Jurkat, Clone E6-1 (cell line): ENCODE results near the gene ANKRD52. TPM values are rescaled to one million over a fixed set of nuclear protein-coding genes. Genes with fewer than 3 reads are reported as not detected.
"Not testable (repeated sequence)": the region's sequence is repeated elsewhere in the genome, so short reads cannot be mapped to it uniquely, and the experiment has no call there.

Experiments used
- DNase-seq: peaks from one replicate; pipeline ENCODE4 v3.0.0-alpha.2; 2011; ENCODE audit warnings: low read depth, low spot score
- H3K4me3 ChIP-seq: 2 replicates; pipeline ENCODE4 v1.5.1; 2011; ENCODE audit warnings: mild to moderate bottlenecking, low read length, control low read depth, moderate library complexity
- polyA plus RNA-seq: library from polyadenylated mRNA; unstranded; fragments of >200 nt; gene quantifications from one replicate; pipeline ENCODE4 v1.2.1, GENCODE V29; 2012; ENCODE audit warnings: missing spikeins; ENCODE audit not compliant: insufficient read length, insufficient read depth

The ANKRD52 gene
- polyA plus RNA-seq: 26.4 TPM

GRCh38 chr12:56258068-56258819 is at the start of gene ANKRD52:
Gene ANKRD52, minus strand, starts transcription at chr12:56258384. Its CDS starts 115 bp downstream, at chr12:56258269.
- DNase-seq: peak; percentile 52
- peak within 1 kb of the TSS; percentile 80 for H3K4me3 ChIP-seq

DNA sequence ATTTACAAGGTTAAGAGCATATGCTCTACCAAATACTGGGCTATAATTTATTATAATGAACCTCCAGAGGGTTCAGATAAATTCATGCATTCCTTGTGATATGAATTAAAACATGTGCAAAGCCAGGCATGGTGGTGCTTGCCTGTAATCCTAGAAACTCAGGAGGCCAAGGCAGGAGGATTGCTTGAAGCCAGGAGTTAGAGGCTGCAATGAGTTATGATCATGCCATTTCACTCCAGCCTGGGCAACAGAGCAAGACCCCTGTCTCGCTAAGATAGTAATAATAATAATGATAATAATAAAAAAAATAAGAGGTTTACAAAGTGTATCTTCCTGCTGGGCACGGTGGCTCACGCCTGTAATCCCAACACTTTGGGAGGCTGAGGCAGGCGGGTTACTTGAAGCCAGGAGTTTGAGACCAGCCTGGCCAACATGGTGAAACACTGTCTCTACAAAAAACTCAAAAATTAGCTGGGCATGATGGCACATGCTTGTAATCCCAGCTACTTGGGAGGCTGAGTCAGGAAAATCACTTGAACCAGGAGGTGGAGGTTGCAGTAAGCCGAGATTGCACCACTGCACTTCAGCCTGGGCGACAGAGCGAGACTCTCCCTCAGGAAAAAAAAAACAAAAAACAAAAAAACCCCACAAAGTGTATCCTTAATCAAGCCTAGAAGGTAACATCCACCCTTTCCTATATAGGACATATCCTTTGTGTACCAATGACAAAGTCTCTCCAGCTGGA is 49.2 kb upstream of the ANKRD52 start:
- H3K4me3 ChIP-seq: no peak overlapping the region
- DNase-seq: no peak

GRCh38 chr12:56304872-56305590 is 46.8 kb upstream of the ANKRD52 start:
- DNase-seq: no peak
- no peak overlapping the region for H3K4me3 ChIP-seq

GRCh38 chr12:56304276-56304675 is 46.1 kb upstream of the ANKRD52 start:
- no peak overlapping the region for H3K4me3 ChIP-seq

GRCh38 chr12:56300644-56301464 is 42.7 kb upstream of the ANKRD52 start:
- DNase-seq: no peak

More at GRCh38 chr12:56304276-56304675, 46.1 kb upstream of the ANKRD52 start:
- DNase-seq: no peak

DNA sequence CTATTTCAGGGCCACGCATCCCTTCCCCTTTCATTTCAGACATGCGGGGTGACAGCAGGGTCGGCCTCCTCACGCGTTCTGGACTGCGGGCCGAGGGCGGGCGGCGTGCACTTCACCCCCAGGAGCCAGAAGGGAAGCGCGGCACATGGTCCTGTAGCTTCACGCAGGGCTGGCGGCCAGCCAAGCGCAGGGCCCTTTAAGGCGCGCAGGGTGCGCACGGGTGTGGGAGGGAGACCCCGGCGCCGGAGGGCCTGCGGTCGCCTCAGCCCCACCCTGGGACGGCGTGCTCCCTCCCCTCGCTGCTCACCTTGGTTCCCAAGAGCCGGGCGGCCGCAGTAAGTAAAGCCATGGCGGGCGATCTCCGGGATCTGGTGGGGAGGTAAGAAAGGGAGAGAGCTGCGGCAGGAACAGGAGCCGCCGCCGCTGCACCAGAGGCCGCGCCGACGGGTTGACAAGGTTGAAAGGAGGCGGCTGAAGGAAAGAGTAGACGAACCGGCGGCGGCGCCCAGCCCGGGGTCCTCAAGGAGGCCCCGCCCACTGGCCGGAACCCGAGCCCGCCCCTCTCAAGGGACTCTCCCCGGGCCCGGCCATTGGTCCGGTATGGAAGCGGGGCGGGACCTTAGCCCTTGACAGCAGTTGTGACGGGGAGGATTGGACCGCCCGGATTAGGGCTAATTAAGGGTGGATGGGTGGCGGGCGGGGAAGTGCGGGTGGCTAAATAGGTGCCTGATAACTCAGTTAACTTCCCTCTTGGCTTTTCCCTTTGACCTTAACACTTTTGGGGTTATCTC is 41.9 kb upstream of the ANKRD52 start, which contains the start of gene CS:
TSS of gene CS (minus strand) at position 478 of the 791 bp plus-strand sequence. CDS start at position 349, 129 bp downstream.
- H3K4me3 ChIP-seq: peak within 1 kb of the TSS; percentile 99
- DNase-seq: peak; percentile 97

More at GRCh38 chr12:56300644-56301464, 42.7 kb upstream of the ANKRD52 start:
- peak overlapping the region; percentile 99 for H3K4me3 ChIP-seq

DNA sequence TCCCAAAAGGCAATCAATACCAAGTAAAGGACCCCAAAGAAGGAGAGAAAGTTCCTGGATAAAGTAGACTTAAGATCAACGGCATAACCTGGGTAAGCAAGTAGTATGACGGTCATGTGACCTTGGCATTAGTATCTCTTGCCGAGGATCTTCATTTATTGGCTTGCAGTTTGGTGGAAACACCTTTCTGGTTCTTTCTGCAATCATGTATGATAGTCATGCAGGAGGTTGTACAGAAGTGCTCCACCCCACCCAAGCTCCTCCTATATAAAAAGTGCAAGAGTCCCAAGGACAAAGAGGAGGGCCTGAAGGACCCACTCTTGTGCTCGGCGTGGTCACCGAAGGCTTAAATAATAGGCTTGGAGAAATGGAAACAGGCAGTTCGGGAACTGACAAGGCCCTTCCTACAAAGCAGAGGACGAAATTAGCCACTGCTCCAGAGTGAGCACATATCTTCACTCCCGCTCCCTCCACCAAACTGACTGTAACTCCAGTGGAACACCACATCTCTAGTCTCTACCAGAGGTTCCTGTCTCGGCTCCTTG is 41.2 kb upstream of the ANKRD52 start:
- DNase-seq: peak; percentile 59
- peak overlapping the region; percentile 99 for H3K4me3 ChIP-seq

DNA sequence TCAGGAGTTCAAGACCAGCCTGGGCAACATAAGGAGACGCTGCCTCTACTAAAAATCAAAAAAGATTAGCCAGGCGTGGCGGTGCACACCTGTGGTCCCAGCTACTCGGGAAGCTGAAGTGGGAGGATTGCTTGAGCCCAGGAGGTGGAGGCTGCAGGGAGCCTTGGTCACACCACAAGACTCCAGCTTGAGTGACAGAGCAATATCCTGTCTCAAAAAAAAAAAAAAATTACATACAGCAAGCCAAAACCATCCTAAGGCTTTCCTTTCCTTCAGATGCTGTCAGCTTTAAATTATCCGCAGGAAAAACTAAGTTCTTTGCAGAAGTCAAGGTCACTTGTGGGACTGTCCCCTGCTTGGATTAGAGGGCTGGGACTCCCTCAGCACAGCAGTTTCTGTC is 40.6 kb upstream of the ANKRD52 start:
- peak overlapping the region; percentile 99 for H3K4me3 ChIP-seq
- no peak for DNase-seq

- H3K4me3 ChIP-seq: no peak overlapping the region
These were observed 39.2 kb upstream of the ANKRD52 start for GRCh38 chr12:56297400-56297799.

GRCh38 chr12:56296295-56296694 is 38.1 kb upstream of the ANKRD52 start:
- no peak overlapping the region for H3K4me3 ChIP-seq
- no peak for DNase-seq

More at GRCh38 chr12:56297400-56297799, 39.2 kb upstream of the ANKRD52 start:
- no peak for DNase-seq

DNA sequence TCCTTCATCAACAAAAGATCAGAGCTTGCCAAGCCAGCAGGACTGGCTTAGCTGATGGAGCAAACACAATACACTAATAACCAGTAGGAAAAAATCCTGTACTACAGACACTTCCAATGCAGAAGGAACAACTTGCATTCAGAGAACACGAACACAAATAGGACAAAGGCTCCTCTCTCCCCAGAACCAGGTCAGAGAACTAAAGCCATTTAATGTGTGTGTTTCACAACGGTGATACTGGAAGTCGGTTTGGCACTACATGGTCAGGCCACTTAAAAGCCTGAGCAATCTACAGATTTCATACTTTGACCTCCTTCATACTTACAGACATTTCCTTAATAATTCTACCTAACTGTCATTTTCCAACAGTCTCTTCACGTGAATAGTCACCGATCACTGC is 35.6 kb upstream of the ANKRD52 start:
- no peak overlapping the region for H3K4me3 ChIP-seq

GRCh38 chr12:56288705-56289387 is 30.7 kb upstream of the ANKRD52 start:
- DNase-seq: no peak

More for the DNA sequence above, 35.6 kb upstream of the ANKRD52 start:
- no peak for DNase-seq

GRCh38 chr12:56286044-56286830 is 28.1 kb upstream of the ANKRD52 start:
- H3K4me3 ChIP-seq: no peak overlapping the region
- DNase-seq: no peak

More at GRCh38 chr12:56288705-56289387, 30.7 kb upstream of the ANKRD52 start:
- H3K4me3 ChIP-seq: no peak overlapping the region

GRCh38 chr12:56284263-56284662 is 26.1 kb upstream of the ANKRD52 start:
- not testable (repeated sequence) for DNase-seq, H3K4me3 ChIP-seq

DNA sequence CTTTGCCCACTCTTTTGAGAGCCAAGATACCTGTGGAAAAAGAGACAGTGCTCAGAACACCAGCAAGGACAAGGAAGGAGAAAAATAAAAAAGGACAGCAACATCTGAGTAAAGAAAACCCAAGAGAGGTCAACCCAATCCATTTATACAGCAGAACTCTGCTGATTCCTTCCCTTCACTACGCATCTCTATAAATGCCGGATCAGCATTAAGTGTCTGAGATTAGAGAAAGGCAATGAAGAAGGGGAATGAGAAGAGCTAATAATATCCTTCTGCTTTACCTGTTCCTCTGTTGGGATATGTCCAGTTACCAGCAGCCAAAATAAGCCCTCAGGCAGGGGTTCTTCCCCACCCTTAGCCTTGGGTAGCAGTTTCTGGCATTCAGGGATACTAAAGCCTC is 24.4 kb upstream of the ANKRD52 start:
- DNase-seq: no peak
- H3K4me3 ChIP-seq: no peak overlapping the region

DNA sequence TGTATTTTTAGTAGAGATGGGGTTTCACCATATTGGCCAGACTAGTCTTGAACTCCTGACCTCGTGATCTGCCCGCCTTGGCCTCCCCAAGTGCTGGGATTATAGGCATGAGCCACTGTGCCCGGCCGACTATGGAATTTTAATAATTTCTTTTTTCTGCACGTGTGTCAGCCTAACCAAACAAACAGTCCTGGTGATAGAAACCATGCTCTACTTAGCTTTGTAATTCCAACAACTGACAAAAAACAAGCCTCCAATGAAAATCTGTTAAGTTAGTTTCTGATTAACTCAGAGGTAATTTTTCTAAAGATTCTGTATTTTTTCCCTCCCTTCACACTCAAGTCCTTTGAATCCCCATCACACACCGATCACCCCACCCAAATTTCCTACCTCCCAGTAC is 23.8 kb upstream of the ANKRD52 start:
- DNase-seq: no peak
- no peak overlapping the region for H3K4me3 ChIP-seq
